D721Med (cell line): ENCODE data around the gene OVAAL.
A peak's percentile ranks its signal among the peaks of the same experiment; 100 is the strongest.

ENCODE experiments used
- DNase-seq: peaks from one replicate; pipeline ENCODE4 v3.0.0; 2011; ENCODE audit warnings: low spot score; ENCODE audit not compliant: insufficient read length
- FAIRE-seq: peaks from 2 replicates; lab custom pipeline; 2011; peaks lifted over from hg19 to GRCh38; lab: Jason Lieb, UNC
- CTCF ChIP-seq: IDR thresholded peaks from 2 replicates; pipeline ENCODE4 v1.5.1; 2012; ENCODE audit warnings: mild to moderate bottlenecking, control low read depth; ENCODE audit not compliant: insufficient read depth; ENCODE audit errors: missing control alignments

OVAAL gene

GRCh38 chr1:180594723-180595122 is 36.0 kb downstream of the OVAAL start:
- DNase-seq, result peak; percentile 31
- no peak for TF ChIP-seq CTCF
- no peak for FAIRE-seq

GRCh38 chr1:180595966-180596365 is 37.2 kb downstream of the OVAAL start:
- no peak for FAIRE-seq
- TF ChIP-seq CTCF, result no peak
- DNase-seq, result no peak

GRCh38 chr1:180597520-180597919 is 38.8 kb downstream of the OVAAL start:
- FAIRE-seq (no peak), DNase-seq (no peak)
- no peak for TF ChIP-seq CTCF

GRCh38 chr1:180598333-180598974 is 39.7 kb downstream of the OVAAL start:
- FAIRE-seq, result peak; percentile 76
- peak; percentile 28 for DNase-seq
- no peak for TF ChIP-seq CTCF

GRCh38 chr1:180600343-180600742 is 41.6 kb downstream of the OVAAL start:
- no peak for DNase-seq
- peak; percentile 48 for FAIRE-seq
- no peak for TF ChIP-seq CTCF

GRCh38 chr1:180601512-180601911 is 42.7 kb downstream of the OVAAL start:
- no peak for FAIRE-seq
- no peak for DNase-seq

More at GRCh38 chr1:180601512-180601911, 42.7 kb downstream of the OVAAL start:
- no peak for TF ChIP-seq CTCF
